Measurements from ENCODE around the gene HDAC6. TPM values are rescaled to one million over a fixed set of nuclear protein-coding genes. Genes with fewer than 3 reads are reported as not detected.

Gene HDAC6
- total RNA-seq, 4 donors from 2014 or later: 67.3 to 129 (median 93.2) TPM

- Histone ChIP-seq H3K4me1 (no peaks in the 10 kb centered on the region), H3K27ac (no peak overlapping the region), H3K27me3 (peaks cover 14% of the 10 kb centered on the region), H3K4me3 (no peak overlapping the region), H3K9me3 (no peaks in the 10 kb centered on the region), H3K36me3 (peaks cover 25% of the 10 kb centered on the region)
- no peak for DNase-seq (ENCODE audit: low spot score in 2 of 2)
- WGBS: 72% methylated on average over 39 of the region's 73 CpGs
- TF ChIP-seq EP300 (IDR thresholded peaks at IDR 0.05): no peak
- no peak for TF ChIP-seq POLR2A (IDR thresholded peaks at IDR 0.05)
- no peak for TF ChIP-seq CTCF (IDR thresholded peaks at IDR 0.05)
- TF ChIP-seq POLR2AphosphoS5 (IDR thresholded peaks at IDR 0.05): no peak
Observed at GRCh38 chrX:48826876-48827653, 25.2 kb downstream of the HDAC6 start.

GRCh38 chrX:48827654-48827968, 25.7 kb downstream of the HDAC6 start:
- Histone ChIP-seq H3K27ac (no peak overlapping the region), H3K4me3 (no peak overlapping the region), H3K4me1 (no peaks in the 10 kb centered on the region), H3K27me3 (peaks cover 20% of the 10 kb centered on the region), H3K9me3 (no peaks in the 10 kb centered on the region), H3K36me3 (peaks cover 23% of the 10 kb centered on the region)
- TF ChIP-seq POLR2A (IDR thresholded peaks at IDR 0.05) (no peak), POLR2AphosphoS5 (IDR thresholded peaks at IDR 0.05) (no peak), EP300 (IDR thresholded peaks at IDR 0.05) (no peak), CTCF (IDR thresholded peaks at IDR 0.05) (no peak)
- DNase-seq (ENCODE audit: low spot score in 2 of 2): no peak
- 82% methylated on average over 4 of the region's 4 CpGs for WGBS

GRCh38 chrX:48829016-48829735, 27.3 kb downstream of the HDAC6 start:
- H3K36me3 ChIP-seq: peaks cover 8% of the 10 kb centered on the region
- 74% methylated on average over 5 of the region's 24 CpGs for WGBS
- peaks cover 20% of the 10 kb centered on the region for H3K27me3 ChIP-seq
- no peak for DNase-seq (ENCODE audit: low spot score in 2 of 2)
- H3K4me3 ChIP-seq: no peak overlapping the region
- no peaks in the 10 kb centered on the region for H3K9me3 ChIP-seq
- no peak overlapping the region for H3K27ac ChIP-seq
- H3K4me1 ChIP-seq: no peaks in the 10 kb centered on the region
- TF ChIP-seq CTCF (IDR thresholded peaks at IDR 0.05) (no peak), POLR2A (IDR thresholded peaks at IDR 0.05) (no peak), POLR2AphosphoS5 (IDR thresholded peaks at IDR 0.05) (no peak), EP300 (IDR thresholded peaks at IDR 0.05) (no peak)

- H3K27ac ChIP-seq: no peak overlapping the region
- H3K36me3 ChIP-seq: no peaks in the 10 kb centered on the region
- no peaks in the 10 kb centered on the region for H3K9me3 ChIP-seq
- H3K4me1 ChIP-seq: peaks cover 6% of the 10 kb centered on the region
- TF ChIP-seq EP300 (IDR thresholded peaks at IDR 0.05) (no peak), POLR2A (IDR thresholded peaks at IDR 0.05) (no peak), POLR2AphosphoS5 (IDR thresholded peaks at IDR 0.05) (no peak), CTCF (IDR thresholded peaks at IDR 0.05) (no peak)
- peaks cover 25% of the 10 kb centered on the region for H3K27me3 ChIP-seq
- H3K4me3 ChIP-seq: peak overlapping the region; percentile 24
- 46% methylated on average over 26 of the region's 58 CpGs for WGBS
- no peak for DNase-seq (ENCODE audit: low spot score in 2 of 2)
Observed at GRCh38 chrX:48831136-48831908, 29.5 kb downstream of the HDAC6 start.

- no peaks in the 10 kb centered on the region for H3K9me3 ChIP-seq
- no peak for DNase-seq (ENCODE audit: low spot score in 2 of 2)
- no peaks in the 10 kb centered on the region for H3K36me3 ChIP-seq
- peak overlapping the region; percentile 24 for H3K4me3 ChIP-seq
- WGBS: no CpG with 5 or more reads among the region's 57 CpGs
- H3K27me3 ChIP-seq: peaks cover 24% of the 10 kb centered on the region
- H3K4me1 ChIP-seq: peaks cover 6% of the 10 kb centered on the region
- H3K27ac ChIP-seq: no peak overlapping the region
- TF ChIP-seq POLR2AphosphoS5 (IDR thresholded peaks at IDR 0.05) (no peak), CTCF (IDR thresholded peaks at IDR 0.05) (no peak), EP300 (IDR thresholded peaks at IDR 0.05) (no peak), POLR2A (IDR thresholded peaks at IDR 0.05) (no peak)
Observed at GRCh38 chrX:48831909-48832291, 30.0 kb downstream of the HDAC6 start.

Data from suprapubic skin (tissue), 4 donors.